Measurements from ENCODE around the gene HNRNPA3. TPM values are rescaled to one million over a fixed set of nuclear protein-coding genes. Genes with fewer than 3 reads are reported as not detected.
A peak's percentile ranks its signal among the peaks of the same experiment; 100 is the strongest.

Gene HNRNPA3
- total and polyA plus RNA-seq, 2 donors (not counting 3 experiments of a cell fraction or from before 2014, with no cell fraction given) = 57.5 to 316 TPM

DNA sequence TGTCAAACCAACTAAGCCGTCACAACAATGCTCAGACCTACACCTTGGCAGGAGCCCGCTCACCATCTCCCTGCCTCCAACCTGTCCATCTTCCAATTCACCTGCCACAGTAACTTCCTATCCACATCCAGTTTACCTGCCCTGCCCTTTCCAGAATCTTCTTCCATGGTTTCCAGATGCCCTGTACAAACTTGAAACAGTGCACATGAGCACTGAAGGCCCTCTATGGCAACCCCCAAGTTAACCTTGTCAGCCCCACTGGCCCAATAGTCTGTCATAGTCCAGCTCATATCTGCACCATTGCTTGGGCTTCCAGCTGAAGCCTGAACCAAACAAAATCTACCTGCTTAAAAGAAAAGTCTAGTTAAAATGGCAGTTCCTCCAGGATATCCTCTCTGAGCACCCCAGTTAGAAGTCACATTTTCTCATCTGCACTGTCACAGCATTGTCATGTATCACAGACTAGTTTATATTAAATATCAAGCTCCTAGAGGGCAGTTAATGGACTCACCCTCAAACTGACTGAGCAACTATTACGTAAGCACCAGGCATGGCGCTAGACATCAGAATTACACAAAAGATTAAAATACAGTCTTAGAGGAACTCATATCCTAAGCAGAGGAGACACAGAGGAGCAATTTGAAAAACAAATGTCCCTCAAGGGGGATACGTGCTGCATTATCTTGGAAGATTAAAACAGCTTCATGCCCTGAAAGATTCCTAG lies 40.4 kb downstream of the HNRNPA3 start:
- H3K4me2 ChIP-seq (ENCODE audit: insufficient read depth, low read length) = peak overlapping the region; percentile 25
- H3K4me1 ChIP-seq (ENCODE audit: control insufficient read depth, extremely low read depth, insufficient read depth, low read length) = peaks cover 55% of the 10 kb centered on the region
- peaks cover 99% of the 10 kb centered on the region for H3K79me2 ChIP-seq (ENCODE audit: control insufficient read depth, insufficient read depth, low read length)
- no peaks in the 10 kb centered on the region for H3K36me3 ChIP-seq (ENCODE audit: control insufficient read depth in 2 of 2, extremely low read depth in 1 of 2, insufficient read depth in 2 of 2, low read length in 2 of 2)
- ChIA-PET CTCF (interaction anchor here (1.0 to 4.8 kb wide), 6 partner anchors 8 to 89 kb away, joined by 3 to 39 read pairs (median 6); no protein-coding TSS in a partner anchor), POLR2A (no interaction called here)
- no peaks in the 10 kb centered on the region for H3K9me1 ChIP-seq (replicated peaks; ENCODE audit: control insufficient read depth, extremely low read depth, insufficient read depth, low read length)
- no peak overlapping the region for H2AFZ ChIP-seq (ENCODE audit: low read depth, low read length)
- no peaks in the 10 kb centered on the region for H3K9me3 ChIP-seq (replicated peaks; ENCODE audit: control insufficient read depth, insufficient read depth, low read length)
- DNase-seq (ENCODE audit: low read depth, low spot score) (no peak), FAIRE-seq (no peak)
- no peak overlapping the region for H3K9ac ChIP-seq (replicated peaks; ENCODE audit: extremely low read depth, insufficient read depth, low read length)
- H4K20me1 ChIP-seq (replicated peaks; ENCODE audit: control insufficient read depth, extremely low read depth, insufficient read depth, low read length) = peaks cover 6% of the 10 kb centered on the region
- intact Hi-C loops (cut with micrococcal nuclease) = loop anchor here (1.0 to 2.0 kb wide), 2 partner anchors 11 to 88 kb away; no protein-coding TSS in a partner anchor
- no peaks in the 10 kb centered on the region for H3K27me3 ChIP-seq (ENCODE audit: control insufficient read depth in 2 of 2, insufficient read depth in 2 of 2, low read length in 2 of 2)
- BruUV-seq (replicated peaks) = no TSS peak
- TF ChIP-seq POLR2AphosphoS5 (IDR thresholded peaks at IDR 0.05; ENCODE audit: insufficient read depth, low read depth, low read length) (no peak), EZH2 (IDR thresholded peaks at IDR 0.05; ENCODE audit: borderline replicate concordance, low read depth, low read length, severe bottlenecking) (no peak), FOS (IDR thresholded peaks at IDR 0.05; ENCODE audit: borderline replicate concordance, insufficient read depth, low read length) (no peak), GATA2 (IDR thresholded peaks at IDR 0.05; ENCODE audit: insufficient read depth, insufficient read length, low read depth, low read length) (no peak), MYC (IDR thresholded peaks at IDR 0.05; ENCODE audit: low read depth, low read length) (no peak), JUN (IDR thresholded peaks at IDR 0.05; ENCODE audit: borderline replicate concordance, insufficient read depth, insufficient read length, low read depth) (no peak), POLR2A (IDR thresholded peaks at IDR 0.05; ENCODE audit: low read depth, low read length) (no peak)
- TF ChIP-seq, protein P1, sequence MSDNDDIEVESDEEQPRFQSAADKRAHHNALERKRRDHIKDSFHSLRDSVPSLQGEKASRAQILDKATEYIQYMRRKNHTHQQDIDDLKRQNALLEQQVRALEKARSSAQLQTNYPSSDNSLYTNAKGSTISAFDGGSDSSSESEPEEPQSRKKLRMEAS (IDR thresholded peaks at IDR 0.05; ENCODE audit: insufficient read depth, insufficient read length) = no peak
- TF ChIP-seq, protein P2, sequence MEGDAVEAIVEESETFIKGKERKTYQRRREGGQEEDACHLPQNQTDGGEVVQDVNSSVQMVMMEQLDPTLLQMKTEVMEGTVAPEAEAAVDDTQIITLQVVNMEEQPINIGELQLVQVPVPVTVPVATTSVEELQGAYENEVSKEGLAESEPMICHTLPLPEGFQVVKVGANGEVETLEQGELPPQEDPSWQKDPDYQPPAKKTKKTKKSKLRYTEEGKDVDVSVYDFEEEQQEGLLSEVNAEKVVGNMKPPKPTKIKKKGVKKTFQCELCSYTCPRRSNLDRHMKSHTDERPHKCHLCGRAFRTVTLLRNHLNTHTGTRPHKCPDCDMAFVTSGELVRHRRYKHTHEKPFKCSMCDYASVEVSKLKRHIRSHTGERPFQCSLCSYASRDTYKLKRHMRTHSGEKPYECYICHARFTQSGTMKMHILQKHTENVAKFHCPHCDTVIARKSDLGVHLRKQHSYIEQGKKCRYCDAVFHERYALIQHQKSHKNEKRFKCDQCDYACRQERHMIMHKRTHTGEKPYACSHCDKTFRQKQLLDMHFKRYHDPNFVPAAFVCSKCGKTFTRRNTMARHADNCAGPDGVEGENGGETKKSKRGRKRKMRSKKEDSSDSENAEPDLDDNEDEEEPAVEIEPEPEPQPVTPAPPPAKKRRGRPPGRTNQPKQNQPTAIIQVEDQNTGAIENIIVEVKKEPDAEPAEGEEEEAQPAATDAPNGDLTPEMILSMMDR (IDR thresholded peaks at IDR 0.05; ENCODE audit: extremely low read depth in 1 of 2, insufficient read depth in 1 of 2, low read depth in 1 of 2, low read length in 2 of 2) = no peak
- peak overlapping the region; percentile 2 for H3K27ac ChIP-seq (ENCODE audit: insufficient read depth, low read depth, low read length)
- dilution Hi-C loops (cut with MboI; ENCODE audit: extremely low pct_ligation_motif_present, low sequenced_read_pairs) = loop anchor here (10.0 kb wide), 1 partner anchor 88 kb away; no protein-coding TSS in a partner anchor
- H3K4me3 ChIP-seq (replicated peaks in 1 of 3; ENCODE audit: insufficient read depth in 1 of 3, low read depth in 1 of 3, low read length in 3 of 3) = no peak overlapping the region

Measured in endothelial cell of umbilical vein (primary cell).